ENCODE results near the gene PPFIA1. TPM values are rescaled to one million over a fixed set of nuclear protein-coding genes. Genes with fewer than 3 reads are reported as not detected.

The PPFIA1 gene
- total and polyA plus RNA-seq, 2 of the 8 experiments (the other 6 are each of a cell fraction or from before 2014, with no cell fraction given), result 44.3 to 73.5 TPM

GRCh38 chr11:70420008-70420464 is 149.5 kb downstream of the PPFIA1 start:
- H3K56ac ChIP-seq (replicated peaks; ENCODE audit: insufficient read length, low read depth, low read length), result no peak overlapping the region
- whole genome bisulfite sequencing, 2 experiments (ENCODE audit: extremely low coverage in 1 of 2, insufficient coverage in 1 of 2, insufficient read length in 1 of 2, insufficient replicate concordance in 2 of 2, low coverage in 1 of 2, low lambda C conversion rate in 2 of 2, missing lambda C conversion rate in 1 of 2), result 87% methylated on average over 14 of the region's 14 CpGs; no CpG with 5 or more reads in 1 of the 2 experiments
- TF ChIP-seq NANOG (IDR thresholded peaks at IDR 0.05; ENCODE audit: insufficient read depth, low read depth, low read length, poor library complexity, severe bottlenecking), result no peak
- no peak for TF ChIP-seq BCL11A (IDR thresholded peaks at IDR 0.05; ENCODE audit: low read depth in 2 of 2, low read length in 2 of 2)
- no peak for TF ChIP-seq CTCF (IDR thresholded peaks at IDR 0.05; ENCODE audit: control extremely low read depth in 1 of 3, insufficient read depth in 1 of 3, low read depth in 1 of 3, low read length in 3 of 3)
- no peak for TF ChIP-seq SIN3A (conservative IDR thresholded peaks at IDR 0.05 in 1 of 2, IDR thresholded peaks at IDR 0.05 in 1 of 2; ENCODE audit: low read depth in 1 of 2, low read length in 2 of 2)
- no peak for TF ChIP-seq MAX (IDR thresholded peaks at IDR 0.05)
- TF ChIP-seq ASH2L (IDR thresholded peaks at IDR 0.05; ENCODE audit: low read length), result no peak
- no peak for TF ChIP-seq TAF7 (optimal IDR thresholded peaks at IDR 0.05; ENCODE audit: borderline replicate concordance, low read depth, low read length)
- TF ChIP-seq E2F6 (IDR thresholded peaks at IDR 0.05), result no peak
- TF ChIP-seq TAF1 (IDR thresholded peaks at IDR 0.05; ENCODE audit: low read depth, low read length), result no peak

More at GRCh38 chr11:70420008-70420464, 149.5 kb downstream of the PPFIA1 start:
- Histone ChIP-seq H3K18ac (ENCODE audit: extremely low read depth, low read length) (no peak overlapping the region), H4K5ac (ENCODE audit: insufficient read length, low read depth, low read length) (no peak overlapping the region), H3K23me2 (ENCODE audit: low read depth, low read length) (no peaks in the 10 kb centered on the region), H3K23ac (ENCODE audit: insufficient read length) (no peak overlapping the region), H3K27me3 (replicated peaks in 1 of 4; ENCODE audit: control insufficient read depth in 3 of 4, extremely low read depth in 1 of 4, insufficient read depth in 3 of 4, low read length in 3 of 4) (no peaks in the 10 kb centered on the region), H2BK120ac (replicated peaks; ENCODE audit: low read depth, low read length) (no peak overlapping the region), H3K79me1 (ENCODE audit: low read depth, low read length) (peaks cover 2% of the 10 kb centered on the region), H3K4me2 (ENCODE audit: insufficient read depth in 1 of 2, low read depth in 2 of 2, low read length in 2 of 2) (no peak overlapping the region), H3K36me3 (ENCODE audit: control insufficient read depth in 2 of 4, insufficient read depth in 4 of 4, low read length in 3 of 4) (peaks cover 37 to 80% (median 74%) of the 10 kb centered on the region in 4 experiments), H3K9me3 (ENCODE audit: insufficient read depth in 2 of 2, low read depth in 1 of 2, low read length in 1 of 2) (no peaks in the 10 kb centered on the region), H3K4ac (replicated peaks; ENCODE audit: insufficient read length, low read depth, low read length) (no peak overlapping the region), H3K14ac (ENCODE audit: insufficient read length) (no peak overlapping the region), H2BK15ac (ENCODE audit: low read length) (no peak overlapping the region), H2AK5ac (ENCODE audit: low read depth, low read length) (no peak overlapping the region), H2BK20ac (ENCODE audit: low read length) (no peak overlapping the region), H2AFZ (ENCODE audit: low read length) (no peak overlapping the region), H3K79me2 (ENCODE audit: control insufficient read depth in 1 of 2, insufficient read depth in 2 of 2, low read length in 2 of 2) (no peaks in the 10 kb centered on the region; a peak in 1 of 4 replicates), H2BK5ac (ENCODE audit: low read depth, low read length) (no peak overlapping the region), H3K9ac (replicated peaks in 1 of 4; ENCODE audit: extremely low read depth in 1 of 4, low read depth in 3 of 4, low read length in 3 of 4) (no peak overlapping the region), H3K4me3 (ENCODE audit: extremely low read depth in 1 of 4, insufficient read depth in 2 of 4, low read depth in 3 of 4, low read length in 4 of 4) (no peak overlapping the region), H2BK12ac (ENCODE audit: low read depth, low read length) (no peak overlapping the region), H3K4me1 (replicated peaks in 1 of 4; ENCODE audit: control insufficient read depth in 3 of 4, insufficient read depth in 4 of 4, low read length in 3 of 4) (peaks cover 0 to 10% (median 3%) of the 10 kb centered on the region in 4 experiments; a peak in 3 of 7 replicates), H4K20me1 (replicated peaks in 1 of 2; ENCODE audit: control insufficient read depth in 1 of 2, insufficient read depth in 2 of 2, low read length in 2 of 2) (peaks cover 18 to 34% of the 10 kb centered on the region in 2 experiments), H3K27ac (ENCODE audit: low read depth, low read length) (no peak overlapping the region), H4K8ac (ENCODE audit: extremely low read depth, insufficient read depth, low read length) (no peak overlapping the region), H4K91ac (replicated peaks; ENCODE audit: insufficient read length, low read length) (no peak overlapping the region)
- DNase-seq (ENCODE audit: low read depth in 1 of 2, low spot score in 2 of 2) (no peak), FAIRE-seq (no peak)
- CTCF ChIA-PET (ENCODE audit: partially characterized antibody), result interaction anchor here (0.6 to 1.3 kb wide), 4 partner anchors 12 to 97 kb away, joined by 3 to 4 read pairs (median 4); no protein-coding TSS in a partner anchor
- POLR2A ChIA-PET (ENCODE audit: partially characterized antibody), result interaction anchor here (0.7 to 1.6 kb wide), 3 partner anchors 10 to 36 kb away, joined by 3 to 4 read pairs (median 3); no protein-coding TSS in a partner anchor

Measured in H1 (cell line).